GM19023 (cell line): ENCODE data around the gene TMEM74B.
"Not testable (repeated sequence)": the region's sequence is repeated elsewhere in the genome, so short reads cannot be mapped to it uniquely, and the experiment has no call there.

Experiments used
- ATAC-seq: cut with Tn5 transposase; IDR thresholded peaks from one replicate; pipeline ENCODE4 v1.9.1; 2021; ENCODE audit warnings: mild to moderate bottlenecking, moderate library complexity; ENCODE audit not compliant: unreplicated experiment

TMEM74B gene

DNA sequence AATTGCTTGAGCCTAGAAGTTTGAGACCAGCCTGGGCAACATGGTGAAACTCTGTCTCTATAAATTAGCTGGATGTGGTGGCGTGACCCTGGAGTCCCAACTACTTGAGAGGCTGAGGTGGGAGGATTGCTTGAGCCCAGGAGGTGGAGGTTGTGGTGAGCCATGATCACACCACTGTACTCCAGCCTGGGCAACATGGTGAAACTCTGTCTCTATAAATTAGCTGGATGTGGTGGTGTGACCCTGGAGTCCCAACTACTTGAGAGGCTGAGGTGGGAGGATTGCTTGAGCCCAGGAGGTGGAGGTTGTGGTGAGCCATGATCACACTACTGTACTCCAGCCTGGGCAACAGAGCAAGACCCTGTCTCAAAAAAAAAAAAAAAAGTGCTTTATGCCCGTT lies 35.0 kb downstream of the TMEM74B start:
- ATAC-seq, result not testable (repeated sequence)

GRCh38 chr20:1146957-1147356 lies 37.8 kb downstream of the TMEM74B start:
- no peak for ATAC-seq

GRCh38 chr20:1144401-1145172 lies 40.2 kb downstream of the TMEM74B start:
- ATAC-seq, result no peak

DNA sequence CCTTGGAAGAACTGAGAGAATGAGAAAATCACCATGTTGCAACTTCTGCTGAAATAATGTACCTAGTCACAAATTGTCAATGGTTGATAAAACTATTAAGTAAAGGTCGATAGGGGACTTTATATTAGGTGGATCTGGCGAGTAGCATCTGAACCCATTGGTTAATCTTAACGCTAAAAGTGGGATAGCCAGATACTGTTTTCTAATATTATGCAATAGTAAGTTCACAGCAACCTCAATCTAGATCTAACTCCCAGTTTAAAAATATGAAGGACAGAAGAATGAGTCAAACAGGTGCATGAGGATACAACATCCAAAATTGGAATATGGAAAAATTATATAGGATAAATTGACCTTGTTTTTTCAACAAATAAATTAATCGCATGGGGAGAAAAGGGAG lies 47.5 kb downstream of the TMEM74B start:
- no peak for ATAC-seq

- ATAC-seq, result no peak
Observed at GRCh38 chr20:1134836-1135235, 49.9 kb downstream of the TMEM74B start.

DNA sequence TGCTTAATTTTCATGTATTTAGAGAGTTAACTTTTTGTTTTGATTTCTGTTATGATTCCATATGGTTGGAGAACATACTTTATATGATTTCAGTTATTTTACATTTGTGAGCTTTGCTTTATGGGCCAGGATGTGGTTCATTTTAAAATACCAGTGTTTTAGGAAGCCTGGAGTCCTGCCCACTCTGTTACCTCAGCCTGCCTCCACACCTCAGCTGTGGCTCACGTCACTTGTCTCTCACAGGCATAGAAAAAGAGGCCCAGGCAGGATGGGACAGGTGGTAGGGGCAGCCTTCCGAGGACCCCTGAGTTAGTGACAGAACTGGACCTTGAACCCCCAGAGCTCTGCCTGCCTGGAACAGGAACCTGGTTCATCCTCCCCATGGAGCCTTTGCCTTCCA lies 50.4 kb downstream of the TMEM74B start:
- ATAC-seq, result no peak

- ATAC-seq, result no peak
Observed at GRCh38 chr20:1131354-1131753, 53.4 kb downstream of the TMEM74B start.

GRCh38 chr20:1130847-1131246 lies 53.9 kb downstream of the TMEM74B start:
- no peak for ATAC-seq
